Naive B cell (primary cell): ENCODE measurements around the gene C11orf91. TPM values are rescaled to one million over a fixed set of nuclear protein-coding genes. Genes with fewer than 3 reads are reported as not detected.

Source experiments
- ATAC-seq, 2 donors: fragments of 150-1000 bp; cut with Tn5 transposase; 2 replicates each; pipeline ENCODE4 v1.10.0; 2021; ENCODE audit warnings: low read depth in 2 of 2, mild to moderate bottlenecking in 2 of 2, moderate library complexity in 2 of 2
- DNase-seq: peaks from one replicate; pipeline ENCODE4 v3.0.0; 2022
- H3K27ac Mint-ChIP-seq, 6 donors: one replicate each; pipeline ENCODE4 v1.8.0; 2020 to 2022; ENCODE audit warnings: mild to moderate bottlenecking in 6 of 6, mixed read lengths in 6 of 6, moderate library complexity in 5 of 6, inconsistent platforms in 2 of 6
- H3K27me3 Mint-ChIP-seq, 3 donors: one replicate each; pipeline ENCODE4 v1.8.0; 2021 to 2022; ENCODE audit warnings: mixed read lengths in 3 of 3, mild to moderate bottlenecking in 1 of 3
- H3K36me3 Mint-ChIP-seq, 2 donors: one replicate each; pipeline ENCODE4 v1.8.0; 2020 to 2022; ENCODE audit warnings: mixed read lengths in 2 of 2, inconsistent platforms in 1 of 2, mild to moderate bottlenecking in 1 of 2
- H3K4me1 Mint-ChIP-seq, 3 donors: one replicate each; pipeline ENCODE4 v1.8.0; 2020 to 2022; ENCODE audit warnings: mixed read lengths in 3 of 3, inconsistent platforms in 1 of 3, mild to moderate bottlenecking in 1 of 3, moderate library complexity in 1 of 3
- H3K4me3 Mint-ChIP-seq, 8 donors: one replicate each; pipeline ENCODE4 v1.8.0; 2020 to 2022; ENCODE audit warnings: mild to moderate bottlenecking in 8 of 8, mixed read lengths in 8 of 8, moderate library complexity in 8 of 8, inconsistent platforms in 2 of 8
- H3K9me3 Mint-ChIP-seq, 7 donors: one replicate each; pipeline ENCODE4 v1.8.0; 2020 to 2022; ENCODE audit warnings: mixed read lengths in 7 of 7, mild to moderate bottlenecking in 5 of 7, inconsistent platforms in 2 of 7, moderate library complexity in 1 of 7
- polyA plus RNA-seq, 6 donors: library from polyadenylated mRNA; unstranded; fragments of 300-500 nt; fragmentation: Illumina TruSeq; gene quantifications; one replicate each; pipeline ENCODE4 v1.2.3, GENCODE V29; 2021; ENCODE audit warnings: low read depth in 6 of 6

The C11orf91 gene, protein sequence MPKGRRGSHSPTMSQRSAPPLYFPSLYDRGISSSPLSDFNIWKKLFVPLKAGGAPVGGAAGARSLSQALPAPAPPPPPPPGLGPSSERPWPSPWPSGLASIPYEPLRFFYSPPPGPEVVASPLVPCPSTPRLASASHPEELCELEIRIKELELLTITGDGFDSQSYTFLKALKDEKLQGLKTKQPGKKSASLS
- polyA plus RNA-seq = not detected

- H3K4me3 Mint-ChIP-seq = peak within 1 kb of the TSS; percentile 72 to 97 (median 94)
- peaks cover 17 to 23% (median 18%) of the 10 kb centered on the region in 3 donors for H3K4me1 Mint-ChIP-seq
- H3K27me3 Mint-ChIP-seq = peaks cover 8 to 18% (median 9%) of the 10 kb centered on the region in 3 donors
- H3K27ac Mint-ChIP-seq = peak within 1 kb of the TSS in 5 of 6 donors; percentile 16 to 68 (median 52)
- H3K9me3 Mint-ChIP-seq = no peaks in the 10 kb centered on the region
- DNase-seq = peak; percentile 96
- no peaks in the 10 kb centered on the region for H3K36me3 Mint-ChIP-seq
- ATAC-seq = peak; percentile 89 to 90
Measured at GRCh38 chr11:33700502-33701271, at the start of gene C11orf91. Gene C11orf91, minus strand, starts transcription at chr11:33700826. Its CDS starts 86 bp downstream, at chr11:33700740.

DNA sequence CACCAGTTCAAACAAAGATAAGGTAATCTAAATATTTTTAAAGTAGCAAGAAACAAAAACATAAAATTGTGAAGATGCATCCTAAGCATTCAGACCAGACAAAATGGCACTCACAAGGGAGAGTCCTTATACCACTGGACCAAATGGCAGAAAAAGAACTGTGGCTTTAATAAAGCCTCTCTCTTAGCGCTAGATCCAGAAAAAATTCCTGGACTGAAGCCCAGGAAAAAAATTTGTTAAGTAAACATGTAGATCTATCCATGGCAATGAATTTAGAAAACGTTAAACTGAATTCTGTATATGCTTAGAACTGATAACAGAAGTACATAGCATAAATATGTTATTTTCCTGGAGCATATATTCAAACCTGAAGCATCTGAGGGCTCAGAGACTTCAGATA lies 47.4 kb upstream of the C11orf91 start:
- no peak overlapping the region for H3K4me3 Mint-ChIP-seq
- ATAC-seq = no peak
- H3K27ac Mint-ChIP-seq = no peak overlapping the region
- H3K9me3 Mint-ChIP-seq = no peaks in the 10 kb centered on the region
- H3K4me1 Mint-ChIP-seq = no peaks in the 10 kb centered on the region
- DNase-seq = no peak
- no peaks in the 10 kb centered on the region for H3K27me3 Mint-ChIP-seq
- H3K36me3 Mint-ChIP-seq = peaks cover under 1 to 9% of the 10 kb centered on the region in 2 donors

- no peaks in the 10 kb centered on the region for H3K27me3 Mint-ChIP-seq
- no peaks in the 10 kb centered on the region for H3K4me1 Mint-ChIP-seq
- H3K27ac Mint-ChIP-seq = peak overlapping the region in 2 of 6 donors; percentile 2 to 8
- H3K36me3 Mint-ChIP-seq = peaks cover 0 to 2% of the 10 kb centered on the region in 2 donors
- H3K9me3 Mint-ChIP-seq = no peaks in the 10 kb centered on the region
- DNase-seq = no peak
- H3K4me3 Mint-ChIP-seq = no peak overlapping the region
- ATAC-seq = no peak
Measured at GRCh38 chr11:33743291-33743690, 42.7 kb upstream of the C11orf91 start.

GRCh38 chr11:33742249-33742851 lies 41.7 kb upstream of the C11orf91 start:
- H3K4me3 Mint-ChIP-seq = no peak overlapping the region
- ATAC-seq (peak; percentile 58 to 63), DNase-seq (no peak)
- H3K9me3 Mint-ChIP-seq = no peaks in the 10 kb centered on the region
- no peaks in the 10 kb centered on the region for H3K27me3 Mint-ChIP-seq
- H3K27ac Mint-ChIP-seq = peak overlapping the region in 1 of 6 donors; percentile 11
- H3K36me3 Mint-ChIP-seq = no peaks in the 10 kb centered on the region
- no peaks in the 10 kb centered on the region for H3K4me1 Mint-ChIP-seq

GRCh38 chr11:33741806-33742205 lies 41.2 kb upstream of the C11orf91 start:
- ATAC-seq (no peak), DNase-seq (no peak)
- Mint-ChIP-seq H3K27ac (no peak overlapping the region), H3K4me1 (peaks cover 0 to 3% (median 3%) of the 10 kb centered on the region in 3 donors), H3K36me3 (no peaks in the 10 kb centered on the region), H3K9me3 (no peaks in the 10 kb centered on the region), H3K4me3 (peak overlapping the region in 1 of 8 donors; percentile 32), H3K27me3 (no peaks in the 10 kb centered on the region)

DNA sequence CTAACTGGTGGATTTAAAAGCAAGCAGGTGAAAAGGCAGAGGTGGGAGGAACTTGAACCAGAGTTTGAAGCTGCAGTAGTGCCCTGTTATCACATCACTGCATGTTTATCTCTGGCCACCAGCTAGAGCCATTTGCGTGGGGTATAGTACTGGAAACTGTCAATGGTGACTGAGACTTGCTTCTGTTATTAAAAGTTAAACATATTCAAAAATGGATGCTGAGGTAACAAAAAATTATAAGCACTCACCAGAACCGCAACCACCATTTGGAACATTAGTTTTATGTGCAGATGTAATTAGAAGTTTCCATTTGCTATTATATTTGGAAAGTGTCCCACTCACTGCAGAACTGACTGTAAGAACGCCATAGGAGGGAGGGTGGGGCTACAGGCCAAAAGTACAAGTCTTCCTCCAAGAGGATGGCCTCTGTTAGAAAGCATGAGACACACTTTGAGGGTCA lies 36.8 kb upstream of the C11orf91 start:
- Mint-ChIP-seq H3K27ac (peak overlapping the region; percentile 8 to 90 (median 86)), H3K36me3 (no peaks in the 10 kb centered on the region), H3K27me3 (no peaks in the 10 kb centered on the region), H3K4me1 (peaks cover 21 to 35% (median 30%) of the 10 kb centered on the region in 3 donors), H3K9me3 (no peaks in the 10 kb centered on the region), H3K4me3 (peak overlapping the region in 6 of 8 donors; percentile 37 to 96 (median 87))
- DNase-seq (no peak), ATAC-seq (no peak)

- DNase-seq (peak; percentile 72), ATAC-seq (peak; percentile 69 to 74)
- Mint-ChIP-seq H3K4me3 (peak within 1 kb of the TSS; percentile 87 to 96 (median 91)), H3K27ac (peak within 1 kb of the TSS; percentile 5 to 94 (median 87)), H3K4me1 (peaks cover 28 to 44% (median 36%) of the 10 kb centered on the region in 3 donors), H3K36me3 (no peaks in the 10 kb centered on the region), H3K27me3 (no peaks in the 10 kb centered on the region), H3K9me3 (no peaks in the 10 kb centered on the region)
Measured at GRCh38 chr11:33736148-33736812, 35.7 kb upstream of the C11orf91 start, which contains the start of gene CD59. Gene CD59, minus strand, starts transcription at chr11:33736423. Its CDS starts 13,978 bp downstream, at chr11:33722445.

- H3K4me1 Mint-ChIP-seq = peaks cover 28 to 44% (median 36%) of the 10 kb centered on the region in 3 donors
- H3K9me3 Mint-ChIP-seq = no peaks in the 10 kb centered on the region
- H3K27ac Mint-ChIP-seq = peak overlapping the region; percentile 5 to 94 (median 60)
- ATAC-seq = peak; percentile 64 to 68
- H3K4me3 Mint-ChIP-seq = peak overlapping the region; percentile 87 to 96 (median 91)
- H3K36me3 Mint-ChIP-seq = no peaks in the 10 kb centered on the region
- DNase-seq = peak; percentile 47
- no peaks in the 10 kb centered on the region for H3K27me3 Mint-ChIP-seq
Measured at GRCh38 chr11:33735271-33736147, 34.9 kb upstream of the C11orf91 start.

- ATAC-seq = no peak
- no peaks in the 10 kb centered on the region for H3K9me3 Mint-ChIP-seq
- H3K4me3 Mint-ChIP-seq = peak overlapping the region; percentile 87 to 96 (median 91)
- H3K36me3 Mint-ChIP-seq = no peaks in the 10 kb centered on the region
- peaks cover 28 to 44% (median 36%) of the 10 kb centered on the region in 3 donors for H3K4me1 Mint-ChIP-seq
- no peak for DNase-seq
- H3K27ac Mint-ChIP-seq = peak overlapping the region in 4 of 6 donors; percentile 4 to 94 (median 87)
- no peaks in the 10 kb centered on the region for H3K27me3 Mint-ChIP-seq
Measured at GRCh38 chr11:33734441-33735270, 34.0 kb upstream of the C11orf91 start.

- peak overlapping the region in 5 of 8 donors; percentile 31 to 96 (median 87) for H3K4me3 Mint-ChIP-seq
- H3K27ac Mint-ChIP-seq = no peak overlapping the region
- no peak for DNase-seq
- no peaks in the 10 kb centered on the region for H3K27me3 Mint-ChIP-seq
- peaks cover 31 to 44% (median 36%) of the 10 kb centered on the region in 3 donors for H3K4me1 Mint-ChIP-seq
- ATAC-seq = no peak
- no peaks in the 10 kb centered on the region for H3K9me3 Mint-ChIP-seq
- no peaks in the 10 kb centered on the region for H3K36me3 Mint-ChIP-seq
Measured at GRCh38 chr11:33733980-33734379, 33.4 kb upstream of the C11orf91 start.

- no peaks in the 10 kb centered on the region for H3K36me3 Mint-ChIP-seq
- H3K4me3 Mint-ChIP-seq = peak overlapping the region in 1 of 8 donors; percentile 68
- no peaks in the 10 kb centered on the region for H3K9me3 Mint-ChIP-seq
- H3K27me3 Mint-ChIP-seq = no peaks in the 10 kb centered on the region
- peaks cover 35 to 43% (median 41%) of the 10 kb centered on the region in 3 donors for H3K4me1 Mint-ChIP-seq
- H3K27ac Mint-ChIP-seq = peak overlapping the region in 1 of 6 donors; percentile 37
- DNase-seq (no peak), ATAC-seq (no peak)
Measured at GRCh38 chr11:33731723-33732531, 31.3 kb upstream of the C11orf91 start.
